Measurements from ENCODE around the gene PALM2AKAP2. TPM values are rescaled to one million over a fixed set of nuclear protein-coding genes. Genes with fewer than 3 reads are reported as not detected.

Gene PALM2AKAP2
- total RNA-seq, 2 donors from 2014 or later = 5.0 TPM; not detected in 1

GRCh38 chr9:109793921-109794320 is 13.9 kb downstream of the PALM2AKAP2 start:
- ATAC-seq (no peak), DNase-seq (ENCODE audit: low spot score in 2 of 2) (no peak)
- Mint-ChIP-seq H3K27ac (no peak overlapping the region), H3K36me3 (no peaks in the 10 kb centered on the region), H3K9me3 (no peaks in the 10 kb centered on the region)

GRCh38 chr9:109794361-109795012 is 14.5 kb downstream of the PALM2AKAP2 start:
- H3K27ac Mint-ChIP-seq = no peak overlapping the region
- H3K9me3 Mint-ChIP-seq = no peaks in the 10 kb centered on the region
- DNase-seq (ENCODE audit: low spot score in 2 of 2) = no peak
- ATAC-seq = no peak
- no peaks in the 10 kb centered on the region for H3K36me3 Mint-ChIP-seq

DNA sequence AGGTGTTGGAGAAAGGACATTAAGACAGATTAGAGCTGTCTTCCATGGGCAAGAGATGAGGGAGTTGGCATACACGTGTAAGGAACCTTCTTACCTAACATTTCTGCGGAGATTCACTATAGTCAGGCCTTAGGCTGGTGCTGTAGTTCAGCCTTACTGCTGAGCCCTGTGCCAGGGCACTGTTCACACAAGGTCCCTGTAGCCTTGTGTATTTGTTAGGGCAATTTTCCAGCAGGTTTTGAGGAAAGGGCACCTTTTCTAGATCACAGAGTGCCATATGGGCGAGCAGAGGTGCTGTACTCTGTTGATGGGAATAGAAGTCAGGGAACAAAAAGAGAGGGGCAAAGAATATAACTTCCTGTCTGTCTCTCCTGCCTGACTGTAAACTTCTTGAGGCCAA is 15.6 kb downstream of the PALM2AKAP2 start:
- Mint-ChIP-seq H3K36me3 (no peaks in the 10 kb centered on the region), H3K9me3 (no peaks in the 10 kb centered on the region), H3K27ac (no peak overlapping the region)
- DNase-seq (ENCODE audit: low spot score in 2 of 2) (no peak), ATAC-seq (no peak)

- Mint-ChIP-seq H3K9me3 (no peaks in the 10 kb centered on the region), H3K27ac (no peak overlapping the region), H3K36me3 (no peaks in the 10 kb centered on the region)
- DNase-seq (ENCODE audit: low spot score in 2 of 2) (no peak), ATAC-seq (no peak)
These were observed 16.1 kb downstream of the PALM2AKAP2 start for GRCh38 chr9:109796078-109796477.

- H3K9me3 Mint-ChIP-seq = no peaks in the 10 kb centered on the region
- no peaks in the 10 kb centered on the region for H3K36me3 Mint-ChIP-seq
- no peak for ATAC-seq
- no peak overlapping the region for H3K27ac Mint-ChIP-seq
- DNase-seq (ENCODE audit: low spot score in 2 of 2) = no peak
These were observed 17.0 kb downstream of the PALM2AKAP2 start for GRCh38 chr9:109797006-109797405.

GRCh38 chr9:109797509-109797908 is 17.5 kb downstream of the PALM2AKAP2 start:
- no peak for DNase-seq (ENCODE audit: low spot score in 2 of 2)
- Mint-ChIP-seq H3K36me3 (no peaks in the 10 kb centered on the region), H3K9me3 (no peaks in the 10 kb centered on the region), H3K27ac (no peak overlapping the region)
- no peak for ATAC-seq

- H3K36me3 Mint-ChIP-seq = no peaks in the 10 kb centered on the region
- no peak for DNase-seq (ENCODE audit: low spot score in 2 of 2)
- ATAC-seq = no peak
- H3K27ac Mint-ChIP-seq = no peak overlapping the region
- H3K9me3 Mint-ChIP-seq = no peaks in the 10 kb centered on the region
These were observed 19.1 kb downstream of the PALM2AKAP2 start for GRCh38 chr9:109799141-109799540.

DNA sequence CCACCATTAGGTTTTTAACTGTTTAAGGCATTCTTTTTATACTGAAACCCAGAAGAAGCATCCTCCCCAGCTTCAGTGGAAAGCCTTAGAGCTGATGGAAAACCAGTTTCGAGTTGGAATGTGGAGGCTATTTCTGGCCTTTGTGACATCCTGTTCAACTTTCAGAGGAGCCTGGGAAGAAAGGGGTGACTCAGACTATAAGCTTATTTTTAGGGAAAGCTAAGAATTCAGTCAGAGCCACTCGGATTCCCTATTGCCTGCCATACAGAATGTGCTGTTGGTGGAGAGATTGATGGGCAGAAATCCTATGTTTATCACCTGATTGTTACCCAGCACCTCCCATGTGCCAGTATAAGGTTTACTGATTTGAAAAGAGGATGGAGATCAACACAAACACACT is 19.8 kb downstream of the PALM2AKAP2 start:
- H3K9me3 Mint-ChIP-seq = no peaks in the 10 kb centered on the region
- no peak overlapping the region for H3K27ac Mint-ChIP-seq
- H3K36me3 Mint-ChIP-seq = no peaks in the 10 kb centered on the region
- DNase-seq (ENCODE audit: low spot score in 2 of 2) (no peak), ATAC-seq (no peak)

GRCh38 chr9:109801484-109801883 is 21.5 kb downstream of the PALM2AKAP2 start:
- no peak for ATAC-seq
- DNase-seq (ENCODE audit: low spot score in 2 of 2) = no peak
- H3K27ac Mint-ChIP-seq = no peak overlapping the region
- H3K9me3 Mint-ChIP-seq = no peaks in the 10 kb centered on the region
- H3K36me3 Mint-ChIP-seq = no peaks in the 10 kb centered on the region

DNA sequence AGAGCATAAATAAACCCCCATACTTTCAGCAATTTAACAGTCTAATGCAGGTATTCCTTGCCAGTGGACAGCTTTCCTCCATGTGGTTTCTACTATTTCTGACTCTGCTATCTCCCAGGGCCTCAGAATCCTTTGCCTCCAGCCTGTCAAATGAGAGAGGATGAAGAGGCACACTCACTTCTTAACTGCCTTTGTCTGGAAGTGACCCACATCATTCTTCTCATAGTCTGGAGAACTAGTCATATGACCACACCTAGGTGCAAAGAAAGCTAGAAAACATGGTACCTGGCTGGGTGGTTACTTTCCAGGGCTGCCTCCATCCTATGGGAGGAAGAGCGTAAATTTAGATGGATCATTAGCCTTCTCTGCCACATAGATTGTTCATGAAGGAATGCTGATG is 22.5 kb downstream of the PALM2AKAP2 start:
- no peak for ATAC-seq
- Mint-ChIP-seq H3K9me3 (no peaks in the 10 kb centered on the region), H3K27ac (no peak overlapping the region), H3K36me3 (no peaks in the 10 kb centered on the region)
- no peak for DNase-seq (ENCODE audit: low spot score in 2 of 2)

DNA sequence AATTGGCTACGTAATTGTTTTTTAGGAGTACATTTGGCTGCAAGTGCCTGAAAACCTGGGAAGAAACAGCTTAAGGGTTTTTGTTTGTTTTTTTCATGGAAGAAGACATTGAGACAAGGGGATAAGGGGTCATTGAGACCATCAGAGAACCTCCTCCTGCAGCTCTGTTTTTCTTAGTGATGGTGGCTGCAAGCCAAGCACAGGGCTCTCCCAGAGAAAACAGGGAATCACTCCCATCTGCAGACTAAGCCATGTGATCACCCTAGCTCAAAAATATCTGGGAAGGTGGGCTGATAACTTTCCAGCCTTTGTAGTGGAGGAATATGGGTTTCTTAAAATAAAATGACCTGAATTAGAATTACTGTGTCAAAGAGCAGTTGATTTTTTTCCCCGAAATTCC is 25.1 kb downstream of the PALM2AKAP2 start:
- H3K27ac Mint-ChIP-seq = no peak overlapping the region
- H3K9me3 Mint-ChIP-seq = peaks cover 5 to 6% of the 10 kb centered on the region in 2 donors
- ATAC-seq = no peak
- H3K36me3 Mint-ChIP-seq = peaks cover 4 to 5% of the 10 kb centered on the region in 2 donors
- no peak for DNase-seq (ENCODE audit: low spot score in 2 of 2)

- ATAC-seq (no peak), DNase-seq (ENCODE audit: low spot score in 2 of 2) (no peak)
- Mint-ChIP-seq H3K9me3 (peaks cover 5 to 12% of the 10 kb centered on the region in 2 donors), H3K36me3 (peaks cover 4 to 5% of the 10 kb centered on the region in 2 donors), H3K27ac (peak overlapping the region in 1 of 2 donors; percentile 34)
These were observed 26.6 kb downstream of the PALM2AKAP2 start for GRCh38 chr9:109806506-109807115.

GRCh38 chr9:109811876-109812275 is 31.9 kb downstream of the PALM2AKAP2 start:
- ATAC-seq (no peak), DNase-seq (ENCODE audit: low spot score in 2 of 2) (no peak)
- Mint-ChIP-seq H3K27ac (no peak overlapping the region), H3K36me3 (peaks cover 4 to 5% of the 10 kb centered on the region in 2 donors), H3K9me3 (peaks cover 5 to 12% of the 10 kb centered on the region in 2 donors)

- H3K27ac Mint-ChIP-seq = no peak overlapping the region
- peaks cover 4 to 5% of the 10 kb centered on the region in 2 donors for H3K36me3 Mint-ChIP-seq
- DNase-seq (ENCODE audit: low spot score in 2 of 2) = no peak
- H3K9me3 Mint-ChIP-seq = peaks cover 5 to 12% of the 10 kb centered on the region in 2 donors
- no peak for ATAC-seq
These were observed 32.3 kb downstream of the PALM2AKAP2 start for GRCh38 chr9:109812331-109812730.

DNA sequence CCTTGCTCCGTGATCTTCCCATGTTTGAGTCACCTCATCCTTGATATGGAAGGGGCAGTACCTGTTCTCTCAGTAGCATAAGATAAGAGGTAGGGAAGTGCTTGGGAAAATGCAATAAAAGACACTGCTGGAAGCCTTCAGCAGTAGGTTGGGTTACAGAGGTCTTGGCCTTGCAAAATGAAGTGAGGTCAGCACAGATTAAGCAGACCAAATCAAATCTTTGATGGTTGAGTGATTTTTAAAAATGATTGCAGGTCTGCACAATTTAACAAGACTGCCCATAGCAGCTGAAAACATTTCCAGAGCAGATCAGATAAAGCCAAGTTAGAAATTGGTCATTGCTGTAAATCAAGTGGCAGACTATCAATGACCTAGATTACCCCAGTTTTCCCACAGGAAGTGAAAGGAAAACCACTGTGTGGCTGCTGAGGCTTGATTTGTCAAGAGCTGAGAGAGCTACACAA is 32.9 kb downstream of the PALM2AKAP2 start:
- H3K9me3 Mint-ChIP-seq = peaks cover 4 to 10% of the 10 kb centered on the region in 2 donors
- ATAC-seq = no peak
- H3K27ac Mint-ChIP-seq = no peak overlapping the region
- H3K36me3 Mint-ChIP-seq = peaks cover 4% of the 10 kb centered on the region in 2 donors
- DNase-seq (ENCODE audit: low spot score in 2 of 2) = no peak

- ATAC-seq (no peak), DNase-seq (ENCODE audit: low spot score in 2 of 2) (no peak)
- Mint-ChIP-seq H3K9me3 (peaks cover 0 to 7% of the 10 kb centered on the region in 2 donors), H3K27ac (no peak overlapping the region), H3K36me3 (peaks cover 0 to 4% of the 10 kb centered on the region in 2 donors)
These were observed 33.3 kb downstream of the PALM2AKAP2 start for GRCh38 chr9:109813303-109813702.

GRCh38 chr9:109813829-109814228 is 33.8 kb downstream of the PALM2AKAP2 start:
- H3K27ac Mint-ChIP-seq = no peak overlapping the region
- DNase-seq (ENCODE audit: low spot score in 2 of 2) (no peak), ATAC-seq (no peak)
- peaks cover 0 to 7% of the 10 kb centered on the region in 2 donors for H3K9me3 Mint-ChIP-seq
- H3K36me3 Mint-ChIP-seq = peaks cover 0 to 4% of the 10 kb centered on the region in 2 donors
